Measurements from ENCODE around the gene SEMA3C. TPM values are rescaled to one million over a fixed set of nuclear protein-coding genes. Genes with fewer than 3 reads are reported as not detected.

SEMA3C gene
- total RNA-seq, 2 experiments from 2014 or later: 0.08 TPM

GRCh38 chr7:80787721-80788120 is 131.1 kb downstream of the SEMA3C start:
- DNase-seq: no peak
- H3K4me1 ChIP-seq (ENCODE audit: insufficient read depth, low read length): no peaks in the 10 kb centered on the region
- Mint-ChIP-seq H3K27me3 (no peaks in the 10 kb centered on the region), H3K36me3 (ENCODE audit: low read depth) (no peaks in the 10 kb centered on the region), H3K4me1 (ENCODE audit: low read depth) (no peaks in the 10 kb centered on the region), H3K4me3 (no peak overlapping the region), H3K27ac (no peak overlapping the region), H3K9me3 (peaks cover 2% of the 10 kb centered on the region)
- no peaks in the 10 kb centered on the region for H3K27me3 ChIP-seq (ENCODE audit: control insufficient read depth in 1 of 2, insufficient read depth in 2 of 2, low read length in 2 of 2)
- no peaks in the 10 kb centered on the region for H3K36me3 ChIP-seq (ENCODE audit: insufficient read depth, low read length)
- ATAC-seq (ENCODE audit: poor library complexity): no peak
- H3K9me3 ChIP-seq (ENCODE audit: control insufficient read depth in 1 of 2, insufficient read depth in 1 of 2, low read length in 2 of 2): no peaks in the 10 kb centered on the region
- no peak for TF ChIP-seq CTCF (IDR thresholded peaks at IDR 0.05)
- no peak overlapping the region for H3K27ac ChIP-seq (ENCODE audit: low read depth in 1 of 2, low read length in 2 of 2)
- ChIA-PET CTCF (no interaction called here), POLR2A (no interaction called here)
- H3K4me3 ChIP-seq (ENCODE audit: low read length): no peak overlapping the region
- intact Hi-C loops (cut with DNase I, micrococcal nuclease): no loop called here

GRCh38 chr7:80785961-80786536 is 132.8 kb downstream of the SEMA3C start:
- Histone ChIP-seq H3K4me1 (ENCODE audit: insufficient read depth, low read length) (no peaks in the 10 kb centered on the region), H3K36me3 (ENCODE audit: insufficient read depth, low read length) (no peaks in the 10 kb centered on the region), H3K27ac (ENCODE audit: low read depth in 1 of 2, low read length in 2 of 2) (no peak overlapping the region), H3K9me3 (ENCODE audit: control insufficient read depth in 1 of 2, insufficient read depth in 1 of 2, low read length in 2 of 2) (peaks cover 0 to 3% of the 10 kb centered on the region in 2 experiments), H3K4me3 (ENCODE audit: low read length) (no peak overlapping the region), H3K27me3 (ENCODE audit: control insufficient read depth in 1 of 2, insufficient read depth in 2 of 2, low read length in 2 of 2) (no peaks in the 10 kb centered on the region)
- TF ChIP-seq CTCF (IDR thresholded peaks at IDR 0.05): no peak
- ChIA-PET CTCF (no interaction called here), POLR2A (no interaction called here)
- Mint-ChIP-seq H3K27ac (no peak overlapping the region), H3K36me3 (ENCODE audit: low read depth) (no peaks in the 10 kb centered on the region), H3K27me3 (no peaks in the 10 kb centered on the region), H3K4me3 (no peak overlapping the region), H3K4me1 (ENCODE audit: low read depth) (no peaks in the 10 kb centered on the region), H3K9me3 (peaks cover 2% of the 10 kb centered on the region)
- no peak for DNase-seq
- intact Hi-C loops (cut with DNase I, micrococcal nuclease): no loop called here
- no peak for ATAC-seq (ENCODE audit: poor library complexity)

- intact Hi-C loops (cut with DNase I, micrococcal nuclease): no loop called here
- Mint-ChIP-seq H3K4me1 (ENCODE audit: low read depth) (no peaks in the 10 kb centered on the region), H3K4me3 (no peak overlapping the region), H3K27me3 (no peaks in the 10 kb centered on the region), H3K9me3 (peaks cover 2% of the 10 kb centered on the region), H3K27ac (no peak overlapping the region), H3K36me3 (ENCODE audit: low read depth) (no peaks in the 10 kb centered on the region)
- Histone ChIP-seq H3K4me3 (ENCODE audit: low read length) (no peak overlapping the region), H3K36me3 (ENCODE audit: insufficient read depth, low read length) (no peaks in the 10 kb centered on the region), H3K4me1 (ENCODE audit: insufficient read depth, low read length) (no peaks in the 10 kb centered on the region), H3K27ac (ENCODE audit: low read depth in 1 of 2, low read length in 2 of 2) (no peak overlapping the region), H3K9me3 (ENCODE audit: control insufficient read depth in 1 of 2, insufficient read depth in 1 of 2, low read length in 2 of 2) (peaks cover 0 to 3% of the 10 kb centered on the region in 2 experiments), H3K27me3 (ENCODE audit: control insufficient read depth in 1 of 2, insufficient read depth in 2 of 2, low read length in 2 of 2) (no peaks in the 10 kb centered on the region)
- no peak for ATAC-seq (ENCODE audit: poor library complexity)
- DNase-seq: no peak
- TF ChIP-seq CTCF (IDR thresholded peaks at IDR 0.05): no peak
- CTCF ChIA-PET: no interaction called here
- POLR2A ChIA-PET: no interaction called here
Measured at GRCh38 chr7:80785276-80785675, 133.6 kb downstream of the SEMA3C start.

Measured in CD4-positive, alpha-beta T cell (primary cell).